Hepatocyte (in vitro differentiated cells): ENCODE measurements around the gene STPG3. TPM values are rescaled to one million over a fixed set of nuclear protein-coding genes. Genes with fewer than 3 reads are reported as not detected.

Experiments
- DNase-seq: peaks from one replicate; pipeline ENCODE4 v3.0.0-alpha.2; 2016; ENCODE audit warnings: low spot score
- H2AFZ ChIP-seq: fragments of 200-600 bp; sonication (generic); 2 replicates; pipeline ENCODE4 v1.6.0; 2016; ENCODE audit warnings: antibody characterized with exemption, mild to moderate bottlenecking
- H3K27ac ChIP-seq: fragments of 200-600 bp; sonication (generic); 2 replicates; pipeline ENCODE4 v1.5.1; 2016; ENCODE audit warnings: mild to moderate bottlenecking
- H3K27me3 ChIP-seq: fragments of 200-600 bp; sonication (generic); 2 replicates; pipeline ENCODE4 v1.6.1; 2016
- H3K36me3 ChIP-seq: fragments of 200-600 bp; sonication (generic); replicated peaks from 2 replicates; pipeline ENCODE4 v1.5.1; 2016; ENCODE audit warnings: low read depth; ENCODE audit not compliant: insufficient read depth
- H3K4me1 ChIP-seq: fragments of 200-600 bp; sonication (generic); 2 replicates; pipeline ENCODE4 v1.5.1; 2016; ENCODE audit warnings: mild to moderate bottlenecking, moderate library complexity; ENCODE audit not compliant: insufficient read depth
- H3K4me2 ChIP-seq: fragments of 200-600 bp; sonication (generic); 2 replicates; pipeline ENCODE4 v1.6.0; 2016
- H3K4me3 ChIP-seq: fragments of 200-600 bp; sonication (generic); 2 replicates; pipeline ENCODE4 v1.5.1; 2016; ENCODE audit warnings: mild to moderate bottlenecking
- H3K79me2 ChIP-seq: fragments of 200-600 bp; sonication (generic); 2 replicates; pipeline ENCODE4 v1.6.0; 2017; ENCODE audit warnings: mild to moderate bottlenecking
- H3K9me2 ChIP-seq: fragments of 200-600 bp; sonication (generic); replicated peaks from 2 replicates; pipeline ENCODE4 v1.6.0; 2017; ENCODE audit warnings: mild to moderate bottlenecking; ENCODE audit not compliant: insufficient read depth
- H3K9me3 ChIP-seq: fragments of 200-600 bp; sonication (generic); 2 replicates; pipeline ENCODE4 v1.5.1; 2016; ENCODE audit warnings: low read depth, mild to moderate bottlenecking
- H4K20me1 ChIP-seq: fragments of 200-600 bp; sonication (generic); 2 replicates; pipeline ENCODE4 v1.6.0; 2016; ENCODE audit warnings: mild to moderate bottlenecking; ENCODE audit not compliant: insufficient read depth, poor library complexity, severe bottlenecking
- CTCF ChIP-seq: fragments of 200-600 bp; sonication (generic); IDR thresholded peaks from 2 replicates; pipeline ENCODE4 v1.5.1; 2016; ENCODE audit warnings: antibody characterized with exemption, mild to moderate bottlenecking; ENCODE audit not compliant: poor library complexity
- EZH2 ChIP-seq: fragments of 200-600 bp; sonication (generic); IDR thresholded peaks from 2 replicates; pipeline ENCODE4 v1.6.1; 2016; ENCODE audit warnings: antibody characterized with exemption, mild to moderate bottlenecking, borderline replicate concordance
- EZH2phosphoT487 ChIP-seq: fragments of 200-600 bp; sonication (generic); IDR thresholded peaks from one replicate; pipeline ENCODE4 v1.6.1; 2018; ENCODE audit warnings: antibody characterized with exemption, mild to moderate bottlenecking, low read depth, moderate library complexity; ENCODE audit not compliant: unreplicated experiment, severe bottlenecking
- WGBS: methylation state at CpG from one replicate; pipeline ENCODE4 v1.1.6; 2016; ENCODE audit warnings: low lambda C conversion rate; ENCODE audit errors: missing lambda C conversion rate; 5-methylcytosine and 5-hydroxymethylcytosine counted together
- polyA plus RNA-seq: library from polyadenylated mRNA; unstranded; fragments of >200 nt; fragmentation: Nextera tagmentation; extraction: Ambion mirVana; gene quantifications from 2 replicates; pipeline ENCODE4 v1.2.1, GENCODE V29; 2016
- total RNA-seq: library from RNA; depleted of rRNA; stranded (reverse); fragments of >200 nt; gene quantifications from 2 replicates; pipeline ENCODE4 v1.2.3, GENCODE V29; 2014

The STPG3 gene
- total and polyA plus RNA-seq, 2 experiments from 2014 or later, result 1.5 TPM; not detected in 1

GRCh38 chr9:137278721-137279711 is 27.9 kb downstream of the STPG3 start:
- H3K9me3 ChIP-seq, result no peaks in the 10 kb centered on the region
- TF ChIP-seq EZH2phosphoT487 (no peak), CTCF (no peak), EZH2 (no peak)
- peak overlapping the region; percentile 88 for H3K4me2 ChIP-seq
- no peaks in the 10 kb centered on the region for H3K36me3 ChIP-seq
- no peak overlapping the region for H2AFZ ChIP-seq
- H3K4me3 ChIP-seq, result no peak overlapping the region
- H3K9me2 ChIP-seq, result no peaks in the 10 kb centered on the region
- no peaks in the 10 kb centered on the region for H4K20me1 ChIP-seq
- WGBS, result 97% methylated on average over 103 of the region's 139 CpGs
- peak; percentile 13 for DNase-seq
- no peaks in the 10 kb centered on the region for H3K79me2 ChIP-seq
- no peaks in the 10 kb centered on the region for H3K27me3 ChIP-seq
- H3K27ac ChIP-seq, result no peak overlapping the region
- peaks cover 26% of the 10 kb centered on the region for H3K4me1 ChIP-seq

- Histone ChIP-seq H3K79me2 (no peaks in the 10 kb centered on the region), H3K4me2 (peak overlapping the region; percentile 93), H3K4me3 (no peak overlapping the region), H4K20me1 (no peaks in the 10 kb centered on the region), H3K27ac (no peak overlapping the region), H3K36me3 (no peaks in the 10 kb centered on the region), H3K27me3 (no peaks in the 10 kb centered on the region), H2AFZ (no peak overlapping the region), H3K4me1 (peaks cover 26% of the 10 kb centered on the region), H3K9me2 (no peaks in the 10 kb centered on the region), H3K9me3 (no peaks in the 10 kb centered on the region)
- DNase-seq, result peak; percentile 6
- 97% methylated on average over 40 of the region's 41 CpGs for WGBS
- TF ChIP-seq EZH2 (no peak), CTCF (no peak), EZH2phosphoT487 (no peak)
These were observed 28.8 kb downstream of the STPG3 start for GRCh38 chr9:137279741-137280473.

- Histone ChIP-seq H3K4me2 (peak overlapping the region; percentile 93), H2AFZ (peak overlapping the region; percentile 74), H3K9me3 (no peaks in the 10 kb centered on the region), H3K36me3 (no peaks in the 10 kb centered on the region), H4K20me1 (no peaks in the 10 kb centered on the region), H3K27ac (no peak overlapping the region), H3K4me3 (no peak overlapping the region), H3K27me3 (no peaks in the 10 kb centered on the region), H3K9me2 (no peaks in the 10 kb centered on the region), H3K79me2 (no peaks in the 10 kb centered on the region), H3K4me1 (peaks cover 26% of the 10 kb centered on the region)
- 27% methylated on average over 28 of the region's 85 CpGs for WGBS
- DNase-seq, result peak; percentile 67
- TF ChIP-seq EZH2, result peak; percentile 36
- peak; percentile 54 for TF ChIP-seq CTCF
- TF ChIP-seq EZH2phosphoT487, result no peak
These were observed 29.6 kb downstream of the STPG3 start for GRCh38 chr9:137280474-137281344.
